Loucy (cell line): ENCODE results near the gene NBEAL2.
"Not testable (repeated sequence)": the region's sequence is repeated elsewhere in the genome, so short reads cannot be mapped to it uniquely, and the experiment has no call there.

Source experiments
- H2AFZ ChIP-seq: fragments of 200-600 bp; sonication (generic); 2 replicates; pipeline ENCODE4 v1.6.0; 2016; ENCODE audit warnings: antibody characterized with exemption, mild to moderate bottlenecking, low read length, moderate library complexity
- H3F3A ChIP-seq: fragments of 200-600 bp; 2 replicates; pipeline ENCODE4 v1.6.0; 2016; ENCODE audit warnings: antibody characterized with exemption, low read depth, mild to moderate bottlenecking
- H3K27me3 ChIP-seq: fragments of 200-600 bp; sonication (generic); 2 replicates; pipeline ENCODE4 v1.6.1; 2014; ENCODE audit warnings: low read length, mild to moderate bottlenecking; ENCODE audit not compliant: insufficient read depth, poor library complexity, severe bottlenecking
- H3K36me3 ChIP-seq: fragments of 200-600 bp; sonication (generic); 2 replicates; pipeline ENCODE4 v1.6.1; 2016; ENCODE audit warnings: low read length; ENCODE audit not compliant: insufficient read depth
- H3K4me1 ChIP-seq: fragments of 200-600 bp; sonication (generic); 2 replicates; pipeline ENCODE4 v1.5.1; 2014; ENCODE audit warnings: low read length, mild to moderate bottlenecking; ENCODE audit not compliant: insufficient read depth, poor library complexity, severe bottlenecking
- H3K4me2 ChIP-seq: fragments of 200-600 bp; sonication (generic); 2 replicates; pipeline ENCODE4 v1.6.0; 2014; ENCODE audit warnings: antibody characterized with exemption, low read length, low read depth, mild to moderate bottlenecking; ENCODE audit not compliant: poor library complexity, severe bottlenecking
- H3K4me3 ChIP-seq: fragments of 200-600 bp; sonication (generic); 2 replicates; pipeline ENCODE4 v1.5.1; 2014; ENCODE audit warnings: low read length, mild to moderate bottlenecking, mixed read lengths; ENCODE audit not compliant: poor library complexity, severe bottlenecking
- H3K79me2 ChIP-seq: fragments of 200-600 bp; sonication (generic); 2 replicates; pipeline ENCODE4 v1.6.1; 2014; ENCODE audit warnings: low read length; ENCODE audit not compliant: insufficient read depth
- H3K9ac ChIP-seq: fragments of 200-600 bp; sonication (generic); 2 replicates; pipeline ENCODE4 v1.6.0; 2014; ENCODE audit warnings: mild to moderate bottlenecking, low read depth, low read length, moderate library complexity; ENCODE audit not compliant: poor library complexity, severe bottlenecking
- H3K9me2 ChIP-seq: fragments of 200-600 bp; sonication (generic); replicated peaks from 2 replicates; pipeline ENCODE4 v1.6.1; 2016; ENCODE audit warnings: low read depth, low read length, mixed read lengths
- H3K9me3 ChIP-seq: fragments of 200-600 bp; sonication (generic); 2 replicates; pipeline ENCODE4 v1.6.1; 2014; ENCODE audit warnings: mild to moderate bottlenecking, antibody characterized with exemption, low read length, low read depth; ENCODE audit not compliant: insufficient read depth
- H4K20me1 ChIP-seq: fragments of 200-600 bp; sonication (generic); 2 replicates; pipeline ENCODE4 v1.6.0; 2014; ENCODE audit warnings: antibody characterized with exemption, low read length, mild to moderate bottlenecking; ENCODE audit not compliant: insufficient read depth, poor library complexity, severe bottlenecking
- CTCF ChIP-seq: fragments of 200-600 bp; sonication (generic); conservative IDR thresholded peaks from 2 replicates; pipeline ENCODE4 v1.5.1; 2014; ENCODE audit warnings: mild to moderate bottlenecking, antibody characterized with exemption, low read length
- EZH2phosphoT487 ChIP-seq: fragments of 200-600 bp; IDR thresholded peaks from 2 replicates; pipeline ENCODE4 v1.6.1; 2018; ENCODE audit warnings: antibody characterized with exemption, mild to moderate bottlenecking, moderate library complexity, borderline replicate concordance

Gene NBEAL2

GRCh38 chr3:46962990-46963389 lies 16.5 kb upstream of the NBEAL2 start:
- H3K4me1 ChIP-seq = peaks cover 59% of the 10 kb centered on the region
- peaks cover 23% of the 10 kb centered on the region; the same call in 1 of the 2 replicates for H3K36me3 ChIP-seq
- H3F3A ChIP-seq = no peaks in the 10 kb centered on the region
- no peak overlapping the region for H3K4me3 ChIP-seq
- no peaks in the 10 kb centered on the region for H3K27me3 ChIP-seq
- no peak for TF ChIP-seq CTCF
- TF ChIP-seq EZH2phosphoT487 = no peak
- H3K79me2 ChIP-seq = peaks cover 84% of the 10 kb centered on the region
- peaks cover 39% of the 10 kb centered on the region for H4K20me1 ChIP-seq
- no peak overlapping the region for H3K4me2 ChIP-seq
- no peak overlapping the region for H2AFZ ChIP-seq
- no peak overlapping the region for H3K9ac ChIP-seq
- H3K9me3 ChIP-seq = no peaks in the 10 kb centered on the region
- no peaks in the 10 kb centered on the region for H3K9me2 ChIP-seq

- Histone ChIP-seq H3K36me3 (peaks cover 26% of the 10 kb centered on the region; the same call in 1 of the 2 replicates), H3K79me2 (peaks cover 84% of the 10 kb centered on the region), H3K4me1 (peaks cover 59% of the 10 kb centered on the region), H4K20me1 (peaks cover 44% of the 10 kb centered on the region)
- not testable (repeated sequence) for H3K9me3 ChIP-seq, H3K27me3 ChIP-seq, H3K9me2 ChIP-seq, H3K4me3 ChIP-seq, H3K4me2 ChIP-seq, H3F3A ChIP-seq, H3K9ac ChIP-seq, H2AFZ ChIP-seq
These were observed 15.4 kb upstream of the NBEAL2 start for GRCh38 chr3:46964038-46964590.

- Histone ChIP-seq H3K9me2 (no peaks in the 10 kb centered on the region), H3K4me2 (no peak overlapping the region), H3K4me1 (peaks cover 57% of the 10 kb centered on the region), H3K27me3 (no peaks in the 10 kb centered on the region), H3K9me3 (no peaks in the 10 kb centered on the region), H3F3A (no peaks in the 10 kb centered on the region), H3K36me3 (peaks cover 32% of the 10 kb centered on the region; the same call in 1 of the 2 replicates), H3K4me3 (no peak overlapping the region), H2AFZ (no peak overlapping the region), H4K20me1 (peaks cover 55% of the 10 kb centered on the region), H3K79me2 (peaks cover 84% of the 10 kb centered on the region), H3K9ac (no peak overlapping the region)
- TF ChIP-seq CTCF = no peak
These were observed 14.3 kb upstream of the NBEAL2 start for GRCh38 chr3:46965151-46965550.

GRCh38 chr3:46966811-46967210 lies 12.7 kb upstream of the NBEAL2 start:
- Histone ChIP-seq H3K79me2 (peaks cover 84% of the 10 kb centered on the region), H3K9me2 (no peaks in the 10 kb centered on the region), H2AFZ (no peak overlapping the region), H3K9ac (peak overlapping the region; percentile 52), H4K20me1 (peaks cover 64% of the 10 kb centered on the region), H3K27me3 (no peaks in the 10 kb centered on the region), H3K9me3 (no peaks in the 10 kb centered on the region), H3K4me2 (peak overlapping the region; percentile 27), H3K4me1 (peaks cover 57% of the 10 kb centered on the region), H3F3A (no peaks in the 10 kb centered on the region), H3K4me3 (no peak overlapping the region), H3K36me3 (peaks cover 38% of the 10 kb centered on the region; the same call in 1 of the 2 replicates)
- TF ChIP-seq EZH2phosphoT487 (no peak), CTCF (peak; percentile 57)
